Right cardiac atrium (tissue), 5 donors: Measurements from ENCODE around the gene MGRN1. TPM values are rescaled to one million over a fixed set of nuclear protein-coding genes. Genes with fewer than 3 reads are reported as not detected.
"Not testable (repeated sequence)": the region's sequence is repeated elsewhere in the genome, so short reads cannot be mapped to it uniquely, and the experiment has no call there.

Experiments
- ATAC-seq, 2 donors: fragments of 200-7000 bp; cut with Tn5 transposase; one replicate each; pipeline versions ENCODE4 v1.8.0 to v1.9.1; 2020; ENCODE audit warnings: moderate library complexity in 2 of 2, mild to moderate bottlenecking in 1 of 2
- DNase-seq, 3 donors: peaks; one replicate each; pipeline ENCODE4 v3.0.0-alpha.2; 2020
- H3K27ac ChIP-seq: one replicate; pipeline ENCODE4 v1.5.1; 2013; ENCODE audit warnings: mild to moderate bottlenecking, low read length, control low read depth, moderate library complexity
- H3K27me3 ChIP-seq: one replicate; pipeline ENCODE4 v1.6.1; 2013; ENCODE audit not compliant: control insufficient read depth, insufficient read depth
- H3K4me1 ChIP-seq: one replicate; pipeline ENCODE4 v1.6.1; 2013; ENCODE audit warnings: low read length; ENCODE audit not compliant: control insufficient read depth, insufficient read depth
- H3K4me3 ChIP-seq: one replicate; pipeline ENCODE4 v1.5.1; 2013; ENCODE audit warnings: low read length, control low read depth
- H3K9me3 ChIP-seq: one replicate; pipeline ENCODE4 v1.6.1; 2013; ENCODE audit warnings: low read length; ENCODE audit not compliant: control insufficient read depth
- WGBS: extraction: QIAGEN DNeasy Blood & Tissue Kit; methylation state at CpG from one replicate; pipeline ENCODE4 v1.1.7; 2013; 5-methylcytosine and 5-hydroxymethylcytosine counted together
- intact Hi-C, 4 donors: fragments of 100-400 bp; cut with DNase I; formaldehyde crosslinking; loops; one replicate each; pipeline versions ENCODE4 v1.11.0 to v1.14.0; 2022 to 2023
- microRNA-seq, 2 donors: library from miRNA; unstranded; fragments of <30 nt; microRNA quantifications; one replicate each; pipeline ENCODE4 v1.2.0, GENCODE V29; 2020 to 2021
- polyA plus RNA-seq: library from polyadenylated mRNA; stranded (reverse); fragments of 200-250 nt; gene quantifications from one replicate; pipeline ENCODE4 v1.2.3, GENCODE V29; 2013
- total RNA-seq, 4 donors: library from RNA; stranded (reverse); fragmentation: NEBNext Ultra II Directional; extraction: Animal tissue kit (Norgen Biotek cat#: 25700); gene quantifications; one replicate each; pipeline ENCODE4 v1.2.1, GENCODE V29; 2021
- donor health status: healthy with polysubstance abuse.
- donor health status: DM: no; HTN: yes; CAD: no.
- donor health status: DM: no; HTN: no; CAD: no.
- donor health status: DM: no; HTN: yes; CAD: no; lungs with severe emphysema.
- donor health status: DM: yes; HTN: yes; CAD: no.

The MGRN1 gene
- total and polyA plus RNA-seq, 5 donors, result 22.0 to 49.9 (median 39.9) TPM

- intact Hi-C loops, result no loop called here
Observed at GRCh38 chr16:4733211-4733742, 108.7 kb downstream of the MGRN1 start.

DNA sequence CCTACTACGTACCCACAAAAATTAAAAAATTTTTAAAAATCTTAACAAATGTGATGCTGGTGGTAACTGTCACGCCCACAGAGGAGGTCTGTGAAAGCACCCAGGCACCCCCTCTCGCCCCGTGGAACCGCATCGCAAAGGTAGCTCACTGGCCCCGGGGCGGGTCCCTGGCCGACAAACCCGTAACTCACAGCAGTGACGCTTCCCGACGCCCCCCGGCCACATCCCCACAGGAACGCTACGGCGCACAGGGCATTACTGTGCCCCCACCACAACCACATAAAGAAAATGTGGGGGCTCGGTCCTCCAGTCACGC lies 109.1 kb downstream of the MGRN1 start:
- under 1% methylated on average over 19 of the region's 19 CpGs for WGBS
- H3K27me3 ChIP-seq, result no peaks in the 10 kb centered on the region
- no peaks in the 10 kb centered on the region for H3K9me3 ChIP-seq
- peak overlapping the region; percentile 10 for H3K27ac ChIP-seq
- DNase-seq (no peak), ATAC-seq (no peak)
- H3K4me3 ChIP-seq, result peak overlapping the region; percentile 76
- peaks cover 2% of the 10 kb centered on the region for H3K4me1 ChIP-seq
- intact Hi-C loops, result no loop called here

More at GRCh38 chr16:4733211-4733742, 108.7 kb downstream of the MGRN1 start:
- Histone ChIP-seq H3K9me3 (no peaks in the 10 kb centered on the region), H3K4me1 (peaks cover 2% of the 10 kb centered on the region), H3K27me3 (no peaks in the 10 kb centered on the region), H3K27ac (no peak overlapping the region), H3K4me3 (peak overlapping the region; percentile 76)
- ATAC-seq, result no peak
- 37% methylated on average over 17 of the region's 17 CpGs for WGBS
- no peak for DNase-seq

GRCh38 chr16:4734063-4734729 lies 109.6 kb downstream of the MGRN1 start, which contains the start of the genes ANKS3 and DNAAF8:
TSS of gene ANKS3 (minus strand) at chr16:4734271. CDS start at chr16:4730149, 4,122 bp downstream.
TSS of gene DNAAF8 (plus strand) at chr16:4734537. CDS start at chr16:4736515, 1,978 bp downstream.
- Histone ChIP-seq H3K27me3 (no peaks in the 10 kb centered on the region), H3K9me3 (no peaks in the 10 kb centered on the region), H3K4me1 (peaks cover 2% of the 10 kb centered on the region), H3K4me3 (peak within 1 kb of the TSS; percentile 76), H3K27ac (peak within 1 kb of the TSS; percentile 79)
- intact Hi-C loops, result no loop called here
- DNase-seq, result peak; percentile 97 to 99 (median 98)
- peak; percentile 98 for ATAC-seq
- WGBS, result under 1% methylated on average over 70 of the region's 70 CpGs

DNA sequence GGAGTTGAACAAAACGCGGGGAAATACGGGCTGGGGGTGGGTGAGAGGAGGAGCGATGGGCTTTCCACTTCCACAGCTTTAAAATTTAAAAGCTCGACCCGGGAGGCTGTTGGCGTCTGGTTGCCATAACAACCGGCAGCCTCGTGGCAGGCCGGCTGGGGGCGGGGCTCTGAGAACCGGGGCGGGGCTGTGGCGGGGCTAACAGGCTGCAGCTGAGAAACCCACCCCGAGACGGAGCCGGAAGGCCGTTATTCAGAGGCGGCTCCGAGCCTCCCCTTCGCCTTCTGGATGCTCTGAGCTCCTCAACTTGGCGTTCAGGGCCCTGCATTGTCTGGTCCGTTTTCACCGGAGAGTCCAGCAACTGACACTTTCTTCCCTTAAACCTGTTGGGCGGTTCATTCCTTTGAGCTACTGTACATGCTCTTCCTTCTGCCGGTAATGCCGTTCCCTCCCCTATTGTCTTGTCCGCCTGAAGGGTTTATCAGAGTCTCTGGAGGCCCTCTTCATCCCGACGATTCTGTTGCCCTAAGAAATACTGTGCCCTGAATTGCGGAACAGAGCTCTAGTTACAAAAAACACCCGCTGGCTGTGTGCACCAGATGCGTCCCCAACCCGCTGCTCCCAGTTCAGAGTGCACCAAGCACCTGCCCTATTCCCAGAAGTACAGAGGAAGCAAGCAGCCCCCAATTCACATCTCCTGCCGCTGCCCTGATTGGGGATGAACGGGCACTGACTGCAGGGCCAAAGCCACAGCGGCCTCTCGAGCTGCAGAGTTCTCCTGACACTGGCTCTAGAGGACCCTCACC lies 110.3 kb downstream of the MGRN1 start:
- no peaks in the 10 kb centered on the region for H3K9me3 ChIP-seq
- WGBS, result 7% methylated on average over 38 of the region's 38 CpGs
- intact Hi-C loops, result no loop called here
- H3K4me1 ChIP-seq, result peaks cover 2% of the 10 kb centered on the region
- H3K4me3 ChIP-seq, result peak overlapping the region; percentile 76
- H3K27me3 ChIP-seq, result no peaks in the 10 kb centered on the region
- H3K27ac ChIP-seq, result peak overlapping the region; percentile 79
- DNase-seq (peak; percentile 92 to 97 (median 97)), ATAC-seq (peak; percentile 89 to 91)

- Histone ChIP-seq H3K4me3 (no peak overlapping the region), H3K27me3 (no peaks in the 10 kb centered on the region), H3K9me3 (no peaks in the 10 kb centered on the region), H3K4me1 (peaks cover 2% of the 10 kb centered on the region), H3K27ac (no peak overlapping the region)
- ATAC-seq (no peak), DNase-seq (no peak)
- WGBS, result 90% methylated on average over 4 of the region's 4 CpGs
- intact Hi-C loops, result no loop called here
Observed at GRCh38 chr16:4736546-4736945, 111.9 kb downstream of the MGRN1 start.

DNA sequence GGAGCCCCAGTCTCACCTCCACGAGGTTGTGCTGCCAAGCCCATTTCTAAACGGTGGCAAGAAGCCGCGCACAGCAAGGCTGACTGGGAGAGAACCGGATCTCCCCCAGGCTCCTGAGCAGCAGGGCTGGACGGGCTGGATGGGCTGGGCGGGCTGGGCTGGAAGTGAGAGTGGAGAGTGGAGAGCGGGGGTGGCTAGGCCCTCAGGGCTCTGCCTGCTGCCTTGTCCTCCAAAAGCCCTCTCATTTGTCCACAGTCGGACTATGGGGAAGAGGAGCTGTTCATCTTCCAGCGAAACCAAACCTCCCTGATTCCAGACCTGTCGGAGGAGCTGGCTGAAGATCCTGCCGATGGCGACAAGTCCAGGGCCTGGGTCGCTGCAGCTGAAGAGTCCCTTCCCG lies 112.9 kb downstream of the MGRN1 start:
- no peaks in the 10 kb centered on the region for H3K27me3 ChIP-seq
- no peak overlapping the region for H3K4me3 ChIP-seq
- WGBS, result 81% methylated on average over 15 of the region's 15 CpGs
- H3K9me3 ChIP-seq, result no peaks in the 10 kb centered on the region
- ATAC-seq (no peak), DNase-seq (no peak)
- H3K27ac ChIP-seq, result no peak overlapping the region
- intact Hi-C loops, result no loop called here
- peaks cover 2% of the 10 kb centered on the region for H3K4me1 ChIP-seq

GRCh38 chr16:4738370-4738769 lies 113.7 kb downstream of the MGRN1 start:
- intact Hi-C loops, H3K27ac ChIP-seq, H3K4me3 ChIP-seq, ATAC-seq, H3K27me3 ChIP-seq, H3K9me3 ChIP-seq, H3K4me1 ChIP-seq: not testable (repeated sequence)
- 78% methylated on average over 5 of the region's 5 CpGs for WGBS
- DNase-seq, result peak in 1 of 3 donors; percentile 8

Small RNA genes within 50 kb of the gene (microRNA-seq; reads per million reads assigned to microRNA genes)
- 0 to 0.42 reads per million in 2 donors for gene MIR6769A

Other genes with a start within 250 kb of the MGRN1 start
- gene CORO7, start 208.2 kb upstream of the MGRN1 start, total RNA-seq, result 10 to 100 TPM; 13.4 to 18.1 (median 16.9) TPM
- gene CORO7, start 208.2 kb upstream of the MGRN1 start, polyA plus RNA-seq, result 9.0 TPM
- gene DNAJA3, start 199.0 kb upstream of the MGRN1 start, total RNA-seq, result 10 to 100 TPM; 40.4 to 54.0 (median 49.8) TPM
- gene DNAJA3, start 199.0 kb upstream of the MGRN1 start, polyA plus RNA-seq, result 48.4 TPM
- 10 to 100 TPM; 23.1 to 31.7 (median 27.1) TPM for gene NMRAL1, start 150.2 kb upstream of the MGRN1 start, total RNA-seq
- 26.6 TPM for gene NMRAL1, start 150.2 kb upstream of the MGRN1 start, polyA plus RNA-seq
- gene HMOX2, start 148.4 kb upstream of the MGRN1 start, total RNA-seq, result 100 to 1,000 TPM in 1 of 4 donors, 10 to 100 TPM in 3; 89.6 to 104 (median 93.5) TPM
- 109 TPM for gene HMOX2, start 148.4 kb upstream of the MGRN1 start, polyA plus RNA-seq
- 10 to 100 TPM; 34.2 to 46.8 (median 42.9) TPM for gene CDIP1, start 86.1 kb upstream of the MGRN1 start, total RNA-seq
- 36.8 TPM for gene CDIP1, start 86.1 kb upstream of the MGRN1 start, polyA plus RNA-seq
- gene C16orf96, start 68.5 kb upstream of the MGRN1 start, total RNA-seq, result under 1 TPM in 3 of 4 donors, not detected in 1; 0.08 to 0.09 (median 0.08) TPM
- 0.02 TPM for gene C16orf96, start 68.5 kb upstream of the MGRN1 start, polyA plus RNA-seq
- gene UBALD1, start 9.9 kb upstream of the MGRN1 start, total RNA-seq, result 10 to 100 TPM; 22.3 to 28.7 (median 25.7) TPM
- 30.1 TPM for gene UBALD1, start 9.9 kb upstream of the MGRN1 start, polyA plus RNA-seq
- 10 to 100 TPM; 30.5 to 55.2 (median 42.5) TPM for gene NUDT16L1, start 68.7 kb downstream of the MGRN1 start, total RNA-seq
- 62.3 TPM for gene NUDT16L1, start 68.7 kb downstream of the MGRN1 start, polyA plus RNA-seq
- 10 to 100 TPM in 3 of 4 donors, 1 to 10 TPM in 1; 8.9 to 13.5 (median 11.4) TPM for gene ANKS3, start 109.4 kb downstream of the MGRN1 start, total RNA-seq
- gene ANKS3, start 109.4 kb downstream of the MGRN1 start, polyA plus RNA-seq, result 11.0 TPM
- gene DNAAF8, start 109.7 kb downstream of the MGRN1 start, total RNA-seq, result under 1 TPM in 3 of 4 donors, not detected in 1; 0.28 to 0.49 (median 0.38) TPM
- gene DNAAF8, start 109.7 kb downstream of the MGRN1 start, polyA plus RNA-seq, result 1.3 TPM
- 10 to 100 TPM in 1 of 4 donors, 1 to 10 TPM in 3; 6.8 to 10.7 (median 8.6) TPM for gene ZNF500, start 142.3 kb downstream of the MGRN1 start, total RNA-seq
- gene ZNF500, start 142.3 kb downstream of the MGRN1 start, polyA plus RNA-seq, result 7.2 TPM
- gene SEPTIN12, start 163.5 kb downstream of the MGRN1 start, total RNA-seq, result under 1 TPM in 1 of 4 donors, not detected in 3; 0.64 TPM
- gene SEPTIN12, start 163.5 kb downstream of the MGRN1 start, polyA plus RNA-seq, result not detected
- not detected for gene SMIM22, start 170.5 kb downstream of the MGRN1 start, total RNA-seq
- not detected for gene SMIM22, start 170.5 kb downstream of the MGRN1 start, polyA plus RNA-seq
- 10 to 100 TPM; 55.0 to 76.4 (median 65.3) TPM for gene ROGDI, start 177.8 kb downstream of the MGRN1 start, total RNA-seq
- 86.3 TPM for gene ROGDI, start 177.8 kb downstream of the MGRN1 start, polyA plus RNA-seq
- gene GLYR1, start 222.5 kb downstream of the MGRN1 start, total RNA-seq, result 10 to 100 TPM; 69.9 to 84.4 (median 81.1) TPM
- 56.1 TPM for gene GLYR1, start 222.5 kb downstream of the MGRN1 start, polyA plus RNA-seq
- gene UBN1, start 222.7 kb downstream of the MGRN1 start, total RNA-seq, result 10 to 100 TPM; 24.4 to 30.4 (median 27.4) TPM
- 16.5 TPM for gene UBN1, start 222.7 kb downstream of the MGRN1 start, polyA plus RNA-seq